Measurements from ENCODE around the gene KRT79. TPM values are rescaled to one million over a fixed set of nuclear protein-coding genes. Genes with fewer than 3 reads are reported as not detected.

KRT79 gene
- total and polyA plus RNA-seq, 3 donors from 2014 or later, result 0.19 to 0.24 TPM; not detected in 1

GRCh38 chr12:52839436-52840105, 5.5 kb upstream of the KRT79 start:
- Histone ChIP-seq H3K4me1 (no peaks in the 10 kb centered on the region), H3K27ac (no peak overlapping the region), H3K9me3 (no peaks in the 10 kb centered on the region), H3K36me3 (ENCODE audit: low read depth, missing control alignments) (no peaks in the 10 kb centered on the region), H3K4me3 (no peak overlapping the region), H3K27me3 (no peaks in the 10 kb centered on the region)
- 86 to 87% methylated on average over 15 to 18 of the region's 18 CpGs for WGBS, 2 donors
- intact Hi-C loops (cut with DNase I; ENCODE audit: low total_unique reads), result no loop called here
- TF ChIP-seq CTCF (IDR thresholded peaks at IDR 0.05), result no peak
- TF ChIP-seq POLR2A (IDR thresholded peaks at IDR 0.05), result no peak
- DNase-seq, result no peak

DNA sequence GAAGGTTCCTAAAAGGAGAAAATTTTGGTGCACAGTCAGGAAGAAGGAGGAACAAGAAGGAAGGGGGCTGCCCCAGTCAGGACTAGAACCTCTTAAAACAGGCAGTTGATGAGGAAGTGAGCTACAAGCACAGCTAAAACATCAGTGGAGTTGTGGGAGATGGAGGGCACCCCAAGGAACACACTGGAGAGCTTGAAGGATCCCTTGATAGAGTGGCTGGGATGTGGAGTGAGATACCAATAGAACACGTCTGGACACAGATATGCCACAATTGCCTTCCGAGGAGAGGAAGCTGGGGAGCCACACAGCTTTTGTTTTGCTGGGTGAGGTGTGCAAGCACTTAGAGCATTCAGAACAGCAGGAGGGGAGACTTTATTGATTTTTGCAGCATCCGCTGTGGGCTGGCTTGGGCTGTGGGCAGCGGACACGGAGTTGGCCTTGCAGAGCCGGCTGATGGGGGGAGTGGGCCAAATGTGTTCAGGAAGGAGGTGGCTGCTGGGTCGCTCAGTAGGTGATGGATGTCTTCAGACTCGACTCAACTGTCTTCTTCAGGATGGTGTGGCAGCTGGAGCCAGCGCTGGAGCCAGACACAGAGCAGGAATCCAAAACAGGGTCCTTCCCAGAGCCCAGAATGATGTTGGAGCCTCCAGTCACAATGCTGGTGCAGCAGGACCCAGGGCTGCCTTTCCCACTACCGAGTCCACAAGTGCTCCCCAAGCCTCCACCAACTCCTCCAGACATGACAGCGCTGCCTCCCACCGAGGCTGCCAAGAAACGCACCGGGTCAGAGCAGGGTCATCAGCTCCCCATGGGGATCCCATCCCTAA, 4.7 kb upstream of the KRT79 start:
- no peak for DNase-seq
- Histone ChIP-seq H3K27ac (no peak overlapping the region), H3K36me3 (ENCODE audit: low read depth, missing control alignments) (no peaks in the 10 kb centered on the region), H3K4me1 (no peaks in the 10 kb centered on the region), H3K4me3 (no peak overlapping the region), H3K27me3 (no peaks in the 10 kb centered on the region), H3K9me3 (no peaks in the 10 kb centered on the region)
- TF ChIP-seq CTCF (IDR thresholded peaks at IDR 0.05) (no peak), POLR2A (IDR thresholded peaks at IDR 0.05) (no peak)
- 73 to 76% methylated on average over 14 of the region's 14 CpGs for WGBS, 2 donors
- intact Hi-C loops (cut with DNase I; ENCODE audit: low total_unique reads), result no loop called here

DNA sequence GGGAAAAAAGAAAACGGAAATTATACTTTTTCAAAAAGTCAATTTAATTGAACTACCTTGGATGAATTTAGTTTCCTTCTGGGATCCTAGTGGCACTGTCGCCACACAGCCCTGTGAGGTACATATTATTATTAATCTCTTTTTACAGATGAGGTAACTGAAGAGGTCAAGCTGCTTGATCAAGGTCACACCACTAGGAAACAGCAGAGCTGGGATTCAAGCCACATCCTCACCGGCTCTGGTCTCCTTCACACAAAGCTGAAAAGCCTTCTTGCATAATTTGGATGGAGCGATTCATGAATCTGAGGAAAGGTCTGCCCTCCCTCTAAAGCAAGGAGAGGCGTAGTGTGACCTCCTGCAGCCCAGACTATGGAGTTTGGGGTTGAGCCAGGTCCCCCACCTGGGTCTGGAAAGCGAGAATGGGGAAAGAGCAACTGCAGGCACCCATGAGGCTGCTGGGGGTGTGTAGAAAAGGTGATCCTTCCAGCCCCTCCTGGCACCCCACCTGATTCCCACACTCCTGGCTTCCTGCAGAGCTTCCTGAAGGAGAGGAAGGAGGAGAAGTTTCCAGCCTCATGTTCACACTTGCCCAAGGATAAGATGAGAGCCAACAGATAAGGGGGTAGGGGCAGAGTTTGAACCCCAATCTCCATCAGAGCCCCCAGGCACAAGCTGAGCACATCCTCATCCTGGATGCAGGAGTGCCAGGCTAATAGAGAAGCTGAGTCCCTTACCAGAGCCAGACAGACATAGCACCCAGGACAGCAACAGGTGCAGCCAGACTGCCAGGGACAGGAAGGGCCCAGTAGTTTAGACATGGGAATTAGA, 3.9 kb upstream of the KRT79 start:
- intact Hi-C loops (cut with DNase I; ENCODE audit: low total_unique reads), result no loop called here
- TF ChIP-seq CTCF (IDR thresholded peaks at IDR 0.05) (no peak), POLR2A (IDR thresholded peaks at IDR 0.05) (no peak)
- no peaks in the 10 kb centered on the region for H3K27me3 ChIP-seq
- no peak for DNase-seq
- H3K4me1 ChIP-seq, result no peaks in the 10 kb centered on the region
- no peaks in the 10 kb centered on the region for H3K9me3 ChIP-seq
- WGBS, 2 donors, result 89 to 93% methylated on average over 6 of the region's 6 CpGs
- no peak overlapping the region for H3K27ac ChIP-seq
- no peaks in the 10 kb centered on the region for H3K36me3 ChIP-seq (ENCODE audit: low read depth, missing control alignments)
- no peak overlapping the region for H3K4me3 ChIP-seq

DNA sequence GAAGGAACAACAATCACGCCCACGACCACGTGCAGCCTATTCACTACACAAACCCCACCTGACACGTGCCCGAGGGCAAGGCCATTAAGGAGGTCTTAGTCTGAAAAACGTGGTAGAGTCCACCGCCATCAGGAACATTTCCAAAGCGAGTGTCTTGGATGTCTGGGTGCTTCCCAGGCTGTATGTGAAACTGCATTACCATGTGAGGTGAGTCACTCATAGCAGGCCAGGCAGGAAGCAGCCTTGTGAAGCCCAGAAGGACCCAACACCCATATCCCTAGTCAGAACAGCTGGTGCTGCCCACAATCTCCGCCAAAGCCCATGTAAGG, 3.3 kb upstream of the KRT79 start:
- no peak overlapping the region for H3K4me3 ChIP-seq
- H3K4me1 ChIP-seq, result no peaks in the 10 kb centered on the region
- no peak overlapping the region for H3K27ac ChIP-seq
- no peaks in the 10 kb centered on the region for H3K27me3 ChIP-seq
- H3K9me3 ChIP-seq, result no peaks in the 10 kb centered on the region
- no peak for TF ChIP-seq CTCF (IDR thresholded peaks at IDR 0.05)
- TF ChIP-seq POLR2A (IDR thresholded peaks at IDR 0.05), result no peak
- no peak for DNase-seq
- intact Hi-C loops (cut with DNase I; ENCODE audit: low total_unique reads), result no loop called here
- 83 to 88% methylated on average over 9 of the region's 9 CpGs for WGBS, 2 donors
- H3K36me3 ChIP-seq (ENCODE audit: low read depth, missing control alignments), result no peaks in the 10 kb centered on the region

All from testis (tissue), 3 donors.